Small intestine (tissue), 7 donors: ENCODE measurements around the gene FCHO1. TPM values are rescaled to one million over a fixed set of nuclear protein-coding genes. Genes with fewer than 3 reads are reported as not detected.

Source experiments
- DNase-seq, 2 donors: peaks; one replicate each; pipeline versions ENCODE4 v3.0.0 to v3.0.0-alpha.2; 2013
- FAIRE-seq: peaks from 2 replicates; lab custom pipeline; 2012; peaks lifted over from hg19 to GRCh38; lab: Jason Lieb, UNC
- H3K27ac ChIP-seq, 3 donors: one replicate each; pipeline ENCODE4 v1.5.1; 2013; ENCODE audit warnings: low read length in 2 of 3, mild to moderate bottlenecking in 2 of 3, control low read depth in 1 of 3, inconsistent platforms in 1 of 3, low read depth in 1 of 3, moderate library complexity in 1 of 3
- H3K27me3 ChIP-seq, 3 donors: one replicate each; pipeline ENCODE4 v1.6.1; 2013; ENCODE audit warnings: low read length in 3 of 3, inconsistent platforms in 1 of 3; ENCODE audit not compliant: control insufficient read depth in 3 of 3, insufficient read depth in 3 of 3
- H3K36me3 ChIP-seq, 3 donors: one replicate each; pipeline ENCODE4 v1.6.1; 2013; ENCODE audit warnings: low read length in 3 of 3, inconsistent platforms in 1 of 3, low read depth in 1 of 3, mild to moderate bottlenecking in 1 of 3, moderate library complexity in 1 of 3; ENCODE audit not compliant: control insufficient read depth in 3 of 3, insufficient read depth in 2 of 3
- H3K4me1 ChIP-seq, 3 donors: one replicate each; pipeline ENCODE4 v1.6.1; 2013; ENCODE audit warnings: low read length in 2 of 3, inconsistent platforms in 1 of 3, low read depth in 1 of 3, mild to moderate bottlenecking in 1 of 3, moderate library complexity in 1 of 3; ENCODE audit not compliant: control insufficient read depth in 3 of 3, insufficient read depth in 2 of 3
- H3K4me3 ChIP-seq, 3 donors: one replicate each; pipeline ENCODE4 v1.5.1; 2013; ENCODE audit warnings: low read length in 3 of 3, control low read depth in 1 of 3, inconsistent platforms in 1 of 3, low read depth in 1 of 3, mild to moderate bottlenecking in 1 of 3, moderate library complexity in 1 of 3
- H3K9me3 ChIP-seq, 2 donors: one replicate each; pipeline ENCODE4 v1.6.1; 2013; ENCODE audit warnings: low read depth in 1 of 2, low read length in 1 of 2; ENCODE audit not compliant: control insufficient read depth in 2 of 2, insufficient read depth in 1 of 2
- WGBS, 3 donors: extraction: QIAGEN DNeasy Blood & Tissue Kit; methylation state at CpG; one replicate each; pipeline ENCODE4 v1.1.7; 2013; 5-methylcytosine and 5-hydroxymethylcytosine counted together
- polyA plus RNA-seq, 4 donors: library from polyadenylated mRNA; stranded (reverse) in 3 of 4; unstranded in 1 of 4; fragments of 200-250 nt in 3 of 4; fragments of 120-200 nt in 1 of 4; gene quantifications; one replicate each; pipeline versions ENCODE4 v1.2.1 to v1.2.3, GENCODE V29; 2013
- donor health status: healthy with polysubstance abuse.
- donor health status: control.
- donor health status: control.
- donor health status: Bipolar disorder and iron deficiency.
- donor health status: healthy.

FCHO1 gene
- polyA plus RNA-seq, 4 donors = 1.4 to 3.1 (median 2.2) TPM

DNA sequence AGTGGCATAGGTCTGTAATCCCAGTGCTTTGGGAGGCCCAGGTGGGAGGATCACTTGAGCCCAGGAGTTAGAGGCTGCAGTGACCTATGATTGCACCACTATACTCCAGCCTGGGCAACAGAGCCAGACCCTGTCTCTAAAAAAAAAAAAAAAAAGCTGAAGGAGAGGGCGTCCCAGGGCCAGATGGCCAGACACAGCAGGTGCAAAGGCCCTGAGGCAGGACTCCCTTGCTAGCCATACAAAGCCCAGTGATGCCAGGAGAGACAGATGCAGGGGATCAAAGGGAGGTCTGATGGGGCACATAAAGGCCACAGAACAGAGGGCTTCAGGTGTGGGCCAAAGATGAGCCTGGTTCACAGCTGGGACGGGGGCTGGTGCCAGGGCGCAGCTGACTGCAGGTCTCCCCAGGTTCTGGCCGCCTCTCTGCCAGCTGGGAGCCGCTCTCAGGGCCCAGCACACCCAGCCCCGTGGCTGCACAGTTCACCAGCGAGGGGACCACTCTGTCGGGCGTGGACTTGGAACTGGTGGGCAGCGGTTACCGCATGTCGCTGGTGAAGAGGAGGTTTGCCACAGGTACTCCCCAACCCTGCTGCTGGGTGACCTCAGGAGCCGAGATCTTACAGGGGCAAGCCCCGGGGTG is 36.1 kb downstream of the FCHO1 start:
- Histone ChIP-seq H3K27me3 (no peaks in the 10 kb centered on the region), H3K36me3 (peaks cover 0 to 8% (median 0%) of the 10 kb centered on the region in 3 donors), H3K9me3 (no peaks in the 10 kb centered on the region), H3K4me1 (peaks cover 0 to 20% (median 4%) of the 10 kb centered on the region in 3 donors), H3K4me3 (no peak overlapping the region), H3K27ac (no peak overlapping the region)
- 93 to 95% (median 94%) methylated on average over 14 of the region's 14 CpGs for WGBS, 3 donors
- DNase-seq = no peak
- FAIRE-seq = no peak

DNA sequence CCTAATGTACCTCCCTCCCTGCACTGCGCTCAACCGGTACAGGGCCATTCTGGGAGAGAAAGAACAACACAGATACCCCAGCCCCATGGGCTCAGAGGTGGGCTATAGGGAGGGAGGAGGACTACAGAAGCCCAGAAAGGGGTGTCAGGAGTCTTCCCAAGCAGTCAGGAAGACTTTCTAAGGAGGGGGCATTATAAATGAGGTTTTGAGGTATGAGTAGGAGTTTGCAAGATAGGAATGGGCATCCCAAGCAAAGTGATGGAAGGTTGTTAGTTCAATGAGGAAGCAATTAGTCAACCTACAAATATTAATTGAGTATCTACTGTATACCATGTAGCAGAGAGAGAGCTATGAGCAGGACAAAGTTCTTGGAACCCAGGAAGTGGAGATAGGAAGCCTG is 37.4 kb downstream of the FCHO1 start:
- whole genome bisulfite sequencing, 3 donors = 90 to 100% (median 91%) methylated on average over 2 of the region's 2 CpGs
- H3K4me1 ChIP-seq = peaks cover 0 to 22% (median 4%) of the 10 kb centered on the region in 3 donors
- DNase-seq (no peak), FAIRE-seq (no peak)
- peaks cover 0 to 8% (median 0%) of the 10 kb centered on the region in 3 donors for H3K36me3 ChIP-seq
- H3K27me3 ChIP-seq = no peaks in the 10 kb centered on the region
- H3K9me3 ChIP-seq = no peaks in the 10 kb centered on the region
- H3K4me3 ChIP-seq = no peak overlapping the region
- H3K27ac ChIP-seq = no peak overlapping the region

DNA sequence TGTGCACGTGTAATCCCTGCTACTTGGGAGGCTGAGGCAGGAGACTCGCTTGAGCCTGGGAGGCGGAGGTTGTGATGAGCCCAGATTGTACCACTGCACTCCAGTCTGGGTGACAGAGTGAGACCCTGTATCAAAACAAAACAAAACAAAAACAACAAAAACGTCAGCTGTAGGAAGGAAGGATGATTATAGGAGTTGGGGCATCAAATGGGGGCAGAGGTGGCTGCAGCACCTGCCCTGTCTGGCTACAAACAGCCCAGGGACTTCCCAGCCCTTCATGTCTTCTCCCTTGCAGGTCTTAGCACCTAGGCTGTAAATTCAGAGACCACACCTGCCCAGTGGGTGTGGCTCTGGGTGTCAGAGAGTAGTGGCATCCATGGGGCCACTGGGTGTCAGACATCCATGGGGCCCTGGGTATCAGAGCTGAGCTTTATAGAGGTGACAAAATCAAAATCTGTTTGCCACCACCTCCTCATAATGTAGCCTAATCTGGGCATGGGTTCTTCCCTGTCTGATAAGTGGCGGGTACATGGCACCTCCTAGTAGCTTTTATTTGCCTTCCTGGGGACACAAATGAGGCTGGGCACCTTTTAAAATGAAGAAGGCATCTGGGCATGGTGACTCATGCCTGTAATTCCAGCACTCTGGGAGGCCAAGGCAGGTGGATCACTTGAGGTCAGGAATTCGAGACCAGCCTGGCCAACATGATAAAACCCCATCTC is 38.9 kb downstream of the FCHO1 start:
- 28 to 57% (median 44%) methylated on average over 6 of the region's 6 CpGs for WGBS, 3 donors
- peak; percentile 67 to 68 for DNase-seq
- Histone ChIP-seq H3K27me3 (peaks cover 0 to 6% (median 0%) of the 10 kb centered on the region in 3 donors), H3K9me3 (no peaks in the 10 kb centered on the region), H3K27ac (peak overlapping the region in 1 of 3 donors; percentile 57), H3K4me3 (no peak overlapping the region), H3K36me3 (peaks cover 0 to 2% (median 0%) of the 10 kb centered on the region in 3 donors), H3K4me1 (peaks cover 0 to 28% (median 8%) of the 10 kb centered on the region in 3 donors)
- no peak for FAIRE-seq

DNA sequence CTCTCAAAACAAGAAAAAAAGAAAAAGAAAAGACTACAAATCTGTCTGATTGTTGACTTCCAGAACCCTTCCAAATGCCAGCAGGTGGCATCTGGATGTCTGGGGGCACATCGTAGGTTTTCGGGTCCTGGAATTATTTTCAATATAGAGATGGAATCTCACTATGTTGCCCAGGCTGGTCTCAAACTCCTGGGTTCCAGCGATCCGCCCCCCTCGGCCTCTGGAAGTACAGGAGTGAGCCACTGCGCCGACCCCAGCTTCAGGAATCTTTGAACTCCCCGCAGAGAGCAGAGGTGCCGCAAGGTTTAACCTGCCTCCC is 43.1 kb downstream of the FCHO1 start:
- H3K27ac ChIP-seq = peak overlapping the region; percentile 96 to 99 (median 97)
- peak overlapping the region in 2 of 3 donors; percentile 88 to 91 for H3K4me3 ChIP-seq
- DNase-seq = no peak
- no peaks in the 10 kb centered on the region for H3K9me3 ChIP-seq
- WGBS, 3 donors = 11 to 44% (median 18%) methylated on average over 9 of the region's 9 CpGs
- peaks cover 0 to 10% (median 3%) of the 10 kb centered on the region in 3 donors for H3K27me3 ChIP-seq
- H3K4me1 ChIP-seq = peaks cover 0 to 50% (median 8%) of the 10 kb centered on the region in 3 donors
- no peak for FAIRE-seq
- peaks cover 0 to 16% (median 0%) of the 10 kb centered on the region in 3 donors for H3K36me3 ChIP-seq

DNA sequence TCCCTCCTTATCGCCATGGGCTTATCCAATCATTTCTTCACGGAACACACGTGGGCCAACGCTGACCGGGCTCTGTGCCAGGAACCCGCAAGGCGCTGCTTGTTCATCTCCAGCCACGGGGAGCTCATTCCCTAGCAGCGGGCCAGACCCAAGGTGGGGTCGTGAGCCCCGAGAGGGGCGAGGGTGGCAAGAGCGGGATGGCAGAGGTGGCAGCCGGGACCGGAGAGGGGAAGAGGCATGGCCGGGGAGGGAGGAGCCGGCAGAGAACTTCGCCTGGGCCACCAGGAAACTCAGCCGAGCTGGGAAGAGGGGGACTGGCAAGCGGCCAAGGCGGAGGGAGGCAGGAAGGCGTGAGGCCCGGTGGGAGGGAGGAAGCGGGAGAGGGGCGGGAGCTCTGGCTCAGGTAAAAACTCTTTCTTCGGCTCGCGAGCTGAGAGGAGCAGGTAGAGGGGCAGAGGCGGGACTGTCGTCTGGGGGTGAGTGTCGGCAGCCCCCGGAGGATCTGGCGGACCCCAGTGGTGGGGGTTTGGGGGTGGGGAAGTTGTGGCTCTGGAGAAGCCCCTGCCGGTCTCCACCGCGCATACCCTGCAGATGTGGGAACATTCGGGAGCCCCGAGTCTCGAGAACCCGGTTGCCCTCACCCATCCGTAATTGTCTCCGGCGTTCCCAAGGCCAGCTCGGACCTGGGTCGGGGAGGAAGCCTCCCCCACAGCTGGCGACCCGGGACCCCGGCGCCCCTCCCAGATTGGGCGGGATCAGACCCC is 43.6 kb downstream of the FCHO1 start, which contains the start of gene B3GNT3:
Gene B3GNT3 (plus strand): TSS at position 408 of the 764 bp plus-strand sequence. CDS start 12,670 bp downstream, outside the sequence.
- H3K4me1 ChIP-seq = peaks cover 0 to 55% (median 10%) of the 10 kb centered on the region in 3 donors
- FAIRE-seq (no peak), DNase-seq (peak; percentile 97)
- peaks cover 0 to 21% (median 0%) of the 10 kb centered on the region in 3 donors for H3K36me3 ChIP-seq
- peaks cover 0 to 10% (median 3%) of the 10 kb centered on the region in 3 donors for H3K27me3 ChIP-seq
- peak within 1 kb of the TSS; percentile 62 to 91 (median 88) for H3K4me3 ChIP-seq
- 4 to 6% (median 4%) methylated on average over 47 to 50 of the region's 50 CpGs for WGBS, 3 donors
- no peaks in the 10 kb centered on the region for H3K9me3 ChIP-seq
- peak within 1 kb of the TSS; percentile 96 to 99 (median 97) for H3K27ac ChIP-seq

DNA sequence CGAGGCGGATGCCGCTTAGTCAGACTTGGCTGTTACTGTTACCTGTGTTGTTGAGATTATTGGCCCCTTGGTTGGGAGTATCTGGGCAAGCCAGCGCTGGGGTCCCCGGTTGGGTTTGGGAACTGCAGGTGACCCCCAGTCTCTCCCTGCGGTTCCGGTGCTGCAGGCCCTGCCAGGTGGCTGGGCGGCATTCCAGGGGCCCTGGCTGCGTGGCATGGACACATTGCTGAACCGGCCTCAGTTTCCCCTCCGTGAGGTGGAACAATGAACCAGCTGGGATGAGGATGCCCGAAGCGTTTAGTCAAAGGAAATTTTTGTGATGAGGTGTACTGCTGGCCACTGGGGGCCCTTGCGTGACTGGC is 44.2 kb downstream of the FCHO1 start:
- peaks cover 0 to 51% (median 10%) of the 10 kb centered on the region in 3 donors for H3K4me1 ChIP-seq
- WGBS, 3 donors = 10 to 30% (median 11%) methylated on average over 14 of the region's 14 CpGs
- peaks cover 0 to 27% (median 0%) of the 10 kb centered on the region in 3 donors for H3K36me3 ChIP-seq
- H3K27ac ChIP-seq = peak overlapping the region; percentile 96 to 99 (median 97)
- H3K9me3 ChIP-seq = no peaks in the 10 kb centered on the region
- DNase-seq (no peak), FAIRE-seq (no peak)
- peak overlapping the region; percentile 62 to 91 (median 88) for H3K4me3 ChIP-seq
- H3K27me3 ChIP-seq = peaks cover 0 to 10% (median 3%) of the 10 kb centered on the region in 3 donors

DNA sequence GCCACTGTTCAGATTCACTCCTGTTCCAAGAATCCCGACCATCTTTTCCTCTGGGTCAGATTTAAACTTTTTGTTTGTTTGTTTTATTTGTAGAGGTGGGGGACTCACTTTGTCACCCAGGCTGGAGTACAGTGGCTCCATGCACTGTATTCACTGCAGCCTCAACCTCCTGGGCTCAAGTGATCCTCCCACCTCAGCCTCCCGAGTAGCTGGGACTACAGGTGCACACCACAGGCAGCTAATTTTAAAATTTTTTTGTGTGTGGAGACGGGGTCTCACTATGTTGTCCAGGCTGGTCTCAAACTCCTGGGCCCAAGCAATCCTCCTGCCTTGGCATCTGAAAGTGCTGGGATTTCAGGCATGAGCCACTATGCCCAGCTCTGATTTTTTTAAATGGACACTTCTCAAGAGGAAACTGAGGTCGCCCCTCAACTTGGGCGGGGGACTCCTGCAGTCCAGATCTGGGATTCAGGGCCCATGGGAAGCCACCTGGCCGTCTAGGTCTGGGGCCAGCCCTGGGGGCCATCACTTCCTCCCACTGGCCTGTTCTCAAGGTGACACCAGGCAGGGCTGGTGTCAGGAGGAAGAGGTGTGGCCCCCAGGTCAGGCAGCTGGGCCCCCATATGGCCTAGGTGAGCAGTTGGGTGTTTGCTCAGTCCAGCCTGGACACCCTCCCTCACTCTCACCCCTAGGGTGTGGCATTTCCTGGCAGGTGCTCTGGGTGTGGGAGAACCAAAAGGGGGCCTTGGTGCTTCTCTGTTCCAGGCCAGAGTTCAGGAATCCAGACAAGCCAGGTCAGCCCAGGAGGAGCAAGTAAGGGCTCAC is 44.9 kb downstream of the FCHO1 start:
- Histone ChIP-seq H3K27me3 (peaks cover 0 to 10% (median 3%) of the 10 kb centered on the region in 3 donors), H3K27ac (peak overlapping the region; percentile 96 to 99 (median 97)), H3K4me1 (peaks cover 0 to 45% (median 10%) of the 10 kb centered on the region in 3 donors), H3K4me3 (peak overlapping the region; percentile 62 to 91 (median 88)), H3K9me3 (no peaks in the 10 kb centered on the region), H3K36me3 (peaks cover 0 to 33% (median 0%) of the 10 kb centered on the region in 3 donors)
- FAIRE-seq (no peak), DNase-seq (peak; percentile 96 to 97)
- 20 to 46% (median 29%) methylated on average over 6 of the region's 6 CpGs for WGBS, 3 donors
